Prostate gland (tissue), 2 donors: Measurements from ENCODE around the gene NKX2-4. TPM values are rescaled to one million over a fixed set of nuclear protein-coding genes. Genes with fewer than 3 reads are reported as not detected.
A peak's percentile ranks its signal among the peaks of the same experiment; 100 is the strongest.

ENCODE experiments used
- DNase-seq: peaks from one replicate; pipeline ENCODE4 v3.0.0-alpha.2; 2019; ENCODE audit warnings: low spot score
- H3K27ac ChIP-seq, 2 donors: fragments of 200-600 bp; sonication (generic); 2 replicates each; pipeline ENCODE4 v1.5.1; 2017 to 2019
- H3K27me3 ChIP-seq: fragments of 200-600 bp; sonication (generic); replicated peaks from 2 replicates; pipeline ENCODE4 v1.5.1; 2019; ENCODE audit not compliant: insufficient read depth
- H3K36me3 ChIP-seq, 2 donors: fragments of 200-600 bp; sonication (generic); 1 replicate in 1 of 2; 2 replicates in 1 of 2; pipeline versions ENCODE4 v1.5.1 to v1.8.1; 2017 to 2019
- H3K4me1 ChIP-seq: fragments of 200-600 bp; sonication (generic); replicated peaks from 2 replicates; pipeline ENCODE4 v1.5.1; 2019
- H3K4me3 ChIP-seq, 2 donors: fragments of 200-600 bp; sonication (generic); 2 replicates each; pipeline ENCODE4 v1.5.1; 2017 to 2019
- H3K9me3 ChIP-seq: fragments of 200-600 bp; sonication (generic); 2 replicates; pipeline ENCODE4 v1.5.1; 2017
- CTCF ChIP-seq, 4 experiments: fragments of 200-600 bp in 2 of 4; fragments of 450-650 bp in 2 of 4; sonication (generic) in 2 of 4; IDR thresholded peaks; 1 replicate in 3 of 4; 2 replicates in 1 of 4; pipeline ENCODE4 v1.5.1; 2016 to 2019; ENCODE audit warnings: antibody characterized with exemption in 4 of 4, mild to moderate bottlenecking in 2 of 4, moderate library complexity in 2 of 4
- POLR2A ChIP-seq: fragments of 450-650 bp; IDR thresholded peaks from one replicate; pipeline ENCODE4 v1.6.1; 2016; ENCODE audit warnings: antibody characterized with exemption, mild to moderate bottlenecking
- POLR2AphosphoS5 ChIP-seq: sonication (generic); formaldehyde crosslinking; IDR thresholded peaks from one replicate; pipeline ENCODE4 v1.6.1; 2017; ENCODE audit warnings: antibody characterized with exemption
- WGBS: methylation state at CpG from one replicate; pipeline ENCODE4 v1.1.5; 2018; 5-methylcytosine and 5-hydroxymethylcytosine counted together
- intact Hi-C: fragments of 100-400 bp; cut with DNase I; formaldehyde crosslinking; loops from one replicate; pipeline ENCODE4 v1.14.2; 2022
- total RNA-seq, 2 donors: library from RNA; depleted of rRNA; stranded (reverse); fragments of >200 nt; gene quantifications; one replicate each; pipeline ENCODE4 v1.1.0, GENCODE V29; 2016

NKX2-4 gene
- total RNA-seq, 2 donors from 2014 or later = 3.9 TPM; not detected in 1

- intact Hi-C loops = no loop called here
- Histone ChIP-seq H3K4me1 (no peaks in the 10 kb centered on the region), H3K9me3 (no peaks in the 10 kb centered on the region), H3K27me3 (no peaks in the 10 kb centered on the region), H3K36me3 (no peaks in the 10 kb centered on the region), H3K27ac (no peak overlapping the region), H3K4me3 (no peak overlapping the region)
- TF ChIP-seq CTCF (IDR thresholded peaks at IDR 0.05) (no peak), POLR2A (no peak), POLR2AphosphoS5 (no peak)
- no peak for DNase-seq
- WGBS = 95% methylated on average over 5 of the region's 5 CpGs
These were observed 12.9 kb downstream of the NKX2-4 start for GRCh38 chr20:21384308-21384892.

GRCh38 chr20:21381619-21382018 lies 15.7 kb downstream of the NKX2-4 start:
- DNase-seq = no peak
- Histone ChIP-seq H3K9me3 (no peaks in the 10 kb centered on the region), H3K4me3 (no peak overlapping the region), H3K4me1 (no peaks in the 10 kb centered on the region), H3K36me3 (no peaks in the 10 kb centered on the region), H3K27ac (no peak overlapping the region), H3K27me3 (no peaks in the 10 kb centered on the region)
- 97% methylated on average over 1 of the region's 1 CpG for WGBS
- no peak for TF ChIP-seq POLR2AphosphoS5
- no peak for TF ChIP-seq POLR2A
- TF ChIP-seq CTCF (IDR thresholded peaks at IDR 0.05) = no peak
- intact Hi-C loops = no loop called here

- Histone ChIP-seq H3K9me3 (no peaks in the 10 kb centered on the region), H3K27ac (no peak overlapping the region), H3K36me3 (no peaks in the 10 kb centered on the region), H3K4me3 (no peak overlapping the region), H3K4me1 (no peaks in the 10 kb centered on the region), H3K27me3 (no peaks in the 10 kb centered on the region)
- peak; percentile 14 for DNase-seq
- TF ChIP-seq POLR2AphosphoS5 (no peak), POLR2A (no peak), CTCF (IDR thresholded peaks at IDR 0.05) (no peak)
- 58% methylated on average over 2 of the region's 2 CpGs for WGBS
- intact Hi-C loops = no loop called here
These were observed 16.6 kb downstream of the NKX2-4 start for GRCh38 chr20:21380711-21381110.

- Histone ChIP-seq H3K4me3 (no peak overlapping the region), H3K9me3 (no peaks in the 10 kb centered on the region), H3K4me1 (no peaks in the 10 kb centered on the region), H3K27ac (no peak overlapping the region), H3K27me3 (no peaks in the 10 kb centered on the region), H3K36me3 (no peaks in the 10 kb centered on the region)
- intact Hi-C loops = no loop called here
- DNase-seq = no peak
- TF ChIP-seq CTCF (IDR thresholded peaks at IDR 0.05) (no peak), POLR2AphosphoS5 (no peak), POLR2A (no peak)
- WGBS = 91% methylated on average over 5 of the region's 5 CpGs
These were observed 19.1 kb downstream of the NKX2-4 start for GRCh38 chr20:21378259-21378658.

GRCh38 chr20:21377701-21378100 lies 19.6 kb downstream of the NKX2-4 start:
- TF ChIP-seq CTCF (IDR thresholded peaks at IDR 0.05) (no peak), POLR2AphosphoS5 (no peak), POLR2A (no peak)
- Histone ChIP-seq H3K4me3 (no peak overlapping the region), H3K36me3 (no peaks in the 10 kb centered on the region), H3K9me3 (no peaks in the 10 kb centered on the region), H3K4me1 (no peaks in the 10 kb centered on the region), H3K27me3 (no peaks in the 10 kb centered on the region), H3K27ac (no peak overlapping the region)
- intact Hi-C loops = no loop called here
- no peak for DNase-seq
- WGBS = 90% methylated on average over 9 of the region's 9 CpGs
